HEK293T (cell line): Measurements from ENCODE around the gene CLCF1.

Experiments
- SP1 ChIP-seq: fragments of 450-650 bp; IDR thresholded peaks from 2 replicates; pipeline ENCODE4 v1.6.1; 2017
- TF ChIP-seq, protein P1 (sequence below): fragments of 450-650 bp; IDR thresholded peaks from 2 replicates; pipeline ENCODE4 v1.6.1; 2016

DNA sequence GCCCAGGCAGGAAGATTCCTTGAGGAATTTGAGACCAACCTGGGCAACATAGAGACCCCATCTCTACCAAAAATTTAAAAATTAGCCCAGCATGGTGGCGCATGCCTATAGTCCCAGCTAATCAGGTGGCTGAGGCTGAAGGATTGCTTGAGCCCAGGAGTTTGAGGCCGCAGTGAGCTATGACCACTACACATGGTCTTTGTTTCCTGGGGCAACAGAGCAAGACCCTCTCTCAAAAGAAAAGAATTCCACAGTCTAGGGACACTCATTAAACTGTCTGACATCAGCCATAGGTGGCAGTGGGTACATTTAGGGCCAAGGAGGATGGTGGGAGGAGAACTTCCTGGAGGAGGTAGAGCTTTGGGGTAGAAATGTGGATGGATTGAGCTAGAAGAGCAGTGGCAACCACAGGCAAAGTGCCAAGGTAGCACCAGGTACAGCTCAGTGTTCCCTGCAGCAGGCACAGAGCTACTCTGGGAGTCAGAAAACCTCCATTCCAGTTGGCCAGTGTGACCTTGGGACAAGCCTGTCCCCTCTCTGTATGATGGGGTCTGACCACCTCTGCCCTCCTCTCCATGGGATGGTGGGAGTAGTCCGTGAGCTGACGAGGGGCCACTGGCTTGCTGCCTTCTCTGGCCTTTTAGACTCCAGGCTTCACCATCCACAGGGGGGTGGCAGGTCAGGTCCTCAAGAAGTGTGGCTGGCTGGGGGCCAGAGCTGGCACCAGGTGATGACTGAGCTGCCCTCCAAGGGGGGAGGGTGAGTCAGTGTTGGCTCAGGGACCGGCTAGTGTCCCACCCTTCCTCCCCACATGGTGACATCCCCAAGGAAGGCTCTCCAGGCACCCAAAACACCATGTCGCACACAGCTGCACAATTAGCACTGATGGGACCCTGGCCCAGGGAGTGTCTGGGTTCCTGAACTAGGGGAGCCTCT is 3.7 kb upstream of the CLCF1 start:
- no peak for TF ChIP-seq SP1
- TF ChIP-seq, protein P1, sequence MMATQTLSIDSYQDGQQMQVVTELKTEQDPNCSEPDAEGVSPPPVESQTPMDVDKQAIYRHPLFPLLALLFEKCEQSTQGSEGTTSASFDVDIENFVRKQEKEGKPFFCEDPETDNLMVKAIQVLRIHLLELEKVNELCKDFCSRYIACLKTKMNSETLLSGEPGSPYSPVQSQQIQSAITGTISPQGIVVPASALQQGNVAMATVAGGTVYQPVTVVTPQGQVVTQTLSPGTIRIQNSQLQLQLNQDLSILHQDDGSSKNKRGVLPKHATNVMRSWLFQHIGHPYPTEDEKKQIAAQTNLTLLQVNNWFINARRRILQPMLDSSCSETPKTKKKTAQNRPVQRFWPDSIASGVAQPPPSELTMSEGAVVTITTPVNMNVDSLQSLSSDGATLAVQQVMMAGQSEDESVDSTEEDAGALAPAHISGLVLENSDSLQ, result no peak
